Progenitor cell of endocrine pancreas (in vitro differentiated cells): Measurements from ENCODE around the gene NDUFAF2. TPM values are rescaled to one million over a fixed set of nuclear protein-coding genes. Genes with fewer than 3 reads are reported as not detected.

ENCODE experiments used
- DNase-seq: peaks from one replicate; pipeline ENCODE4 v3.0.0; 2021; ENCODE audit warnings: low spot score; ENCODE audit not compliant: unreplicated experiment
- H3K27ac Mint-ChIP-seq: 2 replicates; pipeline ENCODE4 v1.8.0; 2021; ENCODE audit warnings: mild to moderate bottlenecking, moderate library complexity, mixed read lengths
- H3K27me3 Mint-ChIP-seq: 2 replicates; pipeline ENCODE4 v1.8.0; 2021; ENCODE audit warnings: mixed read lengths
- H3K36me3 Mint-ChIP-seq: 2 replicates; pipeline ENCODE4 v1.8.0; 2022; ENCODE audit warnings: mixed read lengths; ENCODE audit not compliant: insufficient read depth
- H3K4me1 Mint-ChIP-seq: 2 replicates; pipeline ENCODE4 v1.8.0; 2021; ENCODE audit warnings: low read depth, mixed read lengths
- H3K4me3 Mint-ChIP-seq: 2 replicates; pipeline ENCODE4 v1.8.0; 2021; ENCODE audit warnings: low read depth, mild to moderate bottlenecking, moderate library complexity, mixed read lengths
- H3K9me3 Mint-ChIP-seq: 2 replicates; pipeline ENCODE4 v1.8.0; 2021; ENCODE audit warnings: low read depth, mixed read lengths
- CTCF ChIP-seq: fragments of 200-600 bp; sonication (generic); IDR thresholded peaks from one replicate; pipeline ENCODE4 v1.5.0; 2021; ENCODE audit warnings: antibody characterized with exemption, mild to moderate bottlenecking; ENCODE audit not compliant: unreplicated experiment
- total RNA-seq: library from RNA; stranded (reverse); gene quantifications from 2 replicates; pipeline ENCODE4 v1.2.1, GENCODE V29; 2021

NDUFAF2 gene
- total RNA-seq, 1 donor from 2014 or later, result 21.2 TPM

- Mint-ChIP-seq H3K4me1 (no peaks in the 10 kb centered on the region), H3K36me3 (peaks cover 5% of the 10 kb centered on the region), H3K9me3 (peaks cover 6% of the 10 kb centered on the region), H3K27me3 (no peaks in the 10 kb centered on the region), H3K4me3 (no peak overlapping the region), H3K27ac (no peak overlapping the region)
- TF ChIP-seq CTCF, result no peak
- no peak for DNase-seq
Measured at GRCh38 chr5:61044545-61044944, 99.5 kb downstream of the NDUFAF2 start.

DNA sequence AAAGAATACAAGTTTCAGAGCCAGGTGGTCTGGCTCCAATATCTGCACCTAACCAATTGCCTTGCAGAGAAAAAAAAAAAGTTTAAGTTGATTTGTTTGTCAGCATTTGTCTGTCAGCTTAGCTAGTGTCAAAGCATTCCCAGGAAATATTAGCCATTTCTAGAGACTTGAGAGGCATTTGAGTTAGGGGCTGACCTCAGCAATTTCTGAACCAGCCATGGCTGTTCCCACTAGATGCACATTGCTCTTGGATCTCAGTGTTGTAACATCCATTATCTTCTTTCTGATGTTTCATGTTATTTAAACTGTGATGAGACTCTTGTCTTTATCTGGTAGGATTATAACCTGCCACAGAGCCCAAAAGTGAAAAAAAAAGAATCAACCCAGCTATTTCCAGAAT lies 102.3 kb downstream of the NDUFAF2 start:
- DNase-seq, result no peak
- Mint-ChIP-seq H3K36me3 (peaks cover 5% of the 10 kb centered on the region), H3K4me3 (no peak overlapping the region), H3K27me3 (no peaks in the 10 kb centered on the region), H3K9me3 (peaks cover 6% of the 10 kb centered on the region), H3K27ac (no peak overlapping the region), H3K4me1 (no peaks in the 10 kb centered on the region)
- no peak for TF ChIP-seq CTCF

DNA sequence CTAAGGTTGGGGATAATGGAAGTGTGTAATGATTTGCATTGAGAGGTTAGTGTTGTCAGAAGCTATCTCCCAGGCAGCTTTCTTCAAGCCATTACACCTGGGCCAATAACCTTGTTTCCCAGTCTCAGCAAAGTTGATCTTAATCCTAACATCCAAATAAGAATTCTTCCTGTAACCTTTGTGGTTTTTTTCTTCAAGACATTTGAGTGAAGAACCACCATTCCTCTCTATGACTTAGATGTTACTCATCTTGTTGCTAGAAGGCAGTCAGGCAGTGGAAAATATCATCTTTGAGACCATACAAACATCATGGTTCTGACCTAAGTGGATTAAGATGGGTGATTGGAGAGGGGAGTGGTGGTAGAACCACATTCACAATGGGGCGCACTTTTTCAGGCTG lies 103.5 kb downstream of the NDUFAF2 start:
- no peak for DNase-seq
- peaks cover 5% of the 10 kb centered on the region for H3K36me3 Mint-ChIP-seq
- H3K4me1 Mint-ChIP-seq, result no peaks in the 10 kb centered on the region
- peaks cover 6% of the 10 kb centered on the region for H3K9me3 Mint-ChIP-seq
- H3K27me3 Mint-ChIP-seq, result no peaks in the 10 kb centered on the region
- no peak overlapping the region for H3K27ac Mint-ChIP-seq
- no peak for TF ChIP-seq CTCF
- H3K4me3 Mint-ChIP-seq, result no peak overlapping the region

GRCh38 chr5:61050292-61050691 lies 105.3 kb downstream of the NDUFAF2 start:
- DNase-seq, result no peak
- Mint-ChIP-seq H3K36me3 (peaks cover 5% of the 10 kb centered on the region), H3K27me3 (no peaks in the 10 kb centered on the region), H3K4me3 (no peak overlapping the region), H3K4me1 (no peaks in the 10 kb centered on the region), H3K9me3 (no peaks in the 10 kb centered on the region), H3K27ac (no peak overlapping the region)
- TF ChIP-seq CTCF, result no peak

GRCh38 chr5:61051267-61051666 lies 106.3 kb downstream of the NDUFAF2 start:
- Mint-ChIP-seq H3K4me1 (no peaks in the 10 kb centered on the region), H3K27me3 (no peaks in the 10 kb centered on the region), H3K36me3 (peaks cover 2% of the 10 kb centered on the region), H3K9me3 (no peaks in the 10 kb centered on the region), H3K27ac (no peak overlapping the region), H3K4me3 (no peak overlapping the region)
- no peak for DNase-seq
- no peak for TF ChIP-seq CTCF
